Dermis blood vessel endothelial cell (primary cell): ENCODE measurements around the gene FRAS1. TPM values are rescaled to one million over a fixed set of nuclear protein-coding genes. Genes with fewer than 3 reads are reported as not detected.
A peak's percentile ranks its signal among the peaks of the same experiment; 100 is the strongest.
"Not testable (repeated sequence)": the region's sequence is repeated elsewhere in the genome, so short reads cannot be mapped to it uniquely, and the experiment has no call there.

Experiments used
- DNase-seq: peaks from one replicate; pipeline ENCODE4 v3.0.0; 2010
- total RNA-seq: library from RNA; depleted of rRNA; stranded (reverse); fragments of >200 nt; gene quantifications from 2 replicates; pipeline ENCODE4 v1.2.3, GENCODE V29; 2014

FRAS1 gene
- total RNA-seq, 1 donor from 2014 or later: 0.85 TPM

DNA sequence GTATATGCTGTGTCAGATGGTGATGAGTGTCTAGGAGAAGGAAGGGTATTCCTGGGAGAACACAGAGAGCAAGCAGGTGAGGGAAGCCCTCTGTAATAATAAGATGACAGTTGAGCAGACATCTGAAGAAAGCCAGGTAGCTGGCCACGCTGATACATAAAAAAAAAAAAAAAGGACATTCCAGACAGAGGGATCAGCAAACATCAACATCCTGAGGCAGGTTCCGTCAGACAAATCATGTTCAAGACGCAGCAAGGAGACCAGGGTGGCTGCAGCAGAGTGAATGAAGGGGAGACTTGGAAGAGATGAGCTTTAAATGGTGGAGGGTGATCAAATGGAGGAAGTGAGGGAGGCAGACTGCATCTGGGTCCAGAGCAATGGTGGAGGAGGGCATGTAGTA, 396.9 kb downstream of the FRAS1 start:
- no peak for DNase-seq

DNA sequence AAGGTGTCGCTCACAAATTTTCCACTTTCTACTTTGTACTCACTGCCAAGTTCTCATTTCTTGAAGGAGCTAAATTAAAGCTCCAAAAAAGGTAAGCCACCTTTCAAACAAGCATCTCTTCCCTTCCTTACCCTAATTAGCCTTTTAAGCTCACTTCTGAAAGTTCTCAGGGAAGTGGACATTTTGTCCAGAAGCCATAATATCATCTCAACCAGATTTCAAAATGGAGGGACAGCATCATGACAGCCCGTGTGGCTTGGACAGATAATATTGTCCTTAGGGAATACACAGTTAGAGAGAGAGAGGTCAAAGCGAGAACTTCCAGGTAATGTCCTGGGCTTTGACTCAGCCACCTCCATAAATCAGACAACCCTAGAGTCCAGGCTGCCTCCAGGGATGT, 400.6 kb downstream of the FRAS1 start:
- DNase-seq: no peak

DNA sequence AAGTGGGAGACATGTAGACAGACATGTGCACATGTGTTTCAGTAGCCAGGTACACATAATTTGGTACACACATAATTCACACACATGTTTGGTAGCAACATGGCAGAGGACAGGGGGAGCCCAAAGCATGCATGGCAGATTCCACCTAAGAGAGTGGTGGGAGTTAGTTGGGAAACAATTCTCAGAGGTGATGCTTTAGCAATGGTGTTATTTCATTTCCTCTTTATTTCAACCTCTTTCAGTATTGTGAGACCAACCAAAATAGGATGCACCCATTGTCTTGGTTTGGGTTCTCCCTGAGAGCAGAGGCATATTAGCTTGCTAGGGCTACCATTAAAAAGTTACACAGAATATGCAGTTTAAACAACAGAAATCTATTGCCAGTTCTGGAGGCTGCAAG, 402.2 kb downstream of the FRAS1 start:
- no peak for DNase-seq

DNA sequence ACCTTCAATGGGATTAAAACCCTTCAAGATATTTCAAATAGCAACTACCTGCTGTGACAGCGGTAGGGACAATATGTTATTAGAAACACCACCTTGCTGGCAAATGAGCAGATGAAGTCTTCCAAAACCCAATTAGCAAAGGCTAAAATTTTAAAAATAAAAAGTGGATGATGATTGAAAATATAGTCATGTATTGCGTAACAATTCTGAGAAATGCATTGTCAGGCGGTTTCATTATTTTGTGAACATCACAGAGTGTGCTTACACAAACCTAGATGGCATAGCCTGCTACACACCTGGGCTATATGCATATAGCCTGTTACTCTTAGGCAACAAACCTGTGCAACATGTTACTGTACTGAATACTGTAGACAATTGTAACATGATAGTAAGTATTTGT, 403.2 kb downstream of the FRAS1 start:
- no peak for DNase-seq

DNA sequence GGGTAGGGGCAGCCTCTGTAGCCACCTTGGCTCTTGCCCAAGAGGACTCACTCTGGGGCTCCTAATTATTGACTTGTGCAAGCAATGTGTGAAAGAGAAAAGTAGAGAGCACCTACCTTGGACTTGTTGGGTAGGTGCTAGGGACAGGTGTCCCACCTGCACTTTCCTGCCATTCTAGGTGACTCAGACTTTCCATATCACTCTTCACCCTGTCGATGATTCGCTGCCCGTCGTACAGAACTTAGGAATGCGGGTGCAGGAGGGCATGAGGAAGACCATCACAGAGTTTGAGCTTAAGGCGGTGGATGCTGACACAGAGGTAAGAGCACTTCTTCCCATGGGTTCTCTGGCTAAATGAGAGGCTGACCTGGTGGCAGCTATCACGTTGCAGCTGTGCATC, 407.1 kb downstream of the FRAS1 start:
- DNase-seq: no peak

DNA sequence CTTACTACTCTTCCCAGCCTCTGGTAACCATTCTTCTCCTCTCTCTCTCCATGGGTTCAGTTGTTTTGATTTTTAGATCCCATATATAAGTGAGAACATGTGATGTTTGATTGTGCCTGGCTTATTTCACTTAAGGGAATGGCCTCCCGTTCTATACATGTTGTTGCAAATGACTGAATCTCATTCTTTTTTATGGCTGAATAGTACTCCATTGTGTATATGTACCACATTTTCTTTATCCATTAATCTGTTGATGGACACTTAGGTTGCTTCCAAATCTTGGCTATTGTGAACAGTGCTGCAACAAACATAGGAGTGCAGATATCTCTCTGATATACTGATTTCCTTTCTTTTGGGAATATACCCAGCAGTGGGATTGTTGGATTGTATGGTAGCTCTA, 410.1 kb downstream of the FRAS1 start:
- not testable (repeated sequence) for DNase-seq

DNA sequence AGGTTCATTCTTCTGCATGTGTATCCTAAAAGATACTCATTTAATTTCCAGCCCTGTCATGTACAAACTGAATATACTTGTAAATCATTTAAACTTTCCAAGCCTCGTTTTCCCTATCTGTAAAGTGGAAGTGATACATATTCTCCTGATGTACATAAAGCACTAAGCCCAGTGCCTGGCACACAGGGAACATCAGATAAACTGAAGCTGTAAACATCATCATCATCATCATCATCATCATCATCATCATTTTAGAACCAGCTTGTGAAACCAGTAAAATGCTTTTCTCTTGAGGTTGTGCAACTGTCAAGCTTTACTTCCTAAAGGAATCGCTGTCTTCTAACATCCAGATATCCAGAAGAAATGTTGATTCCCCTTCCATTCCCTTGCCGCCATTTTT, 411.1 kb downstream of the FRAS1 start:
- DNase-seq: no peak

DNA sequence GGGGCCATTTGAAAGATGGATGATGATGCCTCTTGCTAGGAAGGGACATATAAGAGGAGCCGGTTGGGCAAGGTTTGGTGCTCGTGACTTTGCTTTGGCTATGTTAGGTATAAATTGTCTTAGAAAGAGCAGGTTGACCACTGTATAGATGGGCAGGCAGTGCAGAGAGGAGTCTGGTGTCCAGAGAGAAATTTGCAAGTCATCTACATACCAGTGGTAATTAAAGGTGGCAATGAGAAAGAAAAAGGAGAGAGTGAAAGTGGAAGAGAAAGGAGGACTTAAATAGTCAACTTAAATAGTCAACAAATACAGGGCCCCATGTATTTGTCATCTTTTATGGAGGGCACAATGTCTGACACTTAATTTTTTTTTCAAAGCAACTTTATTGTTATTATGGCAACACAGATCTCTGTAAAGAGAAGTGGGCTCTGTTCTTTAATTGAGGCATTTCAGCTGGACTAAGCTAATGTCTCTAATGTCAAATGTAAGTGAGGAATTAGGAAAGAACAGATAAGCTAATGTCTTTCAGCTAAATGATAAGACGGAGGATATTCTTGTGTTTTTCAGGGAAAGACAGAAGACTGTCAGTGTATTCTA, 419.1 kb downstream of the FRAS1 start:
- DNase-seq: no peak

DNA sequence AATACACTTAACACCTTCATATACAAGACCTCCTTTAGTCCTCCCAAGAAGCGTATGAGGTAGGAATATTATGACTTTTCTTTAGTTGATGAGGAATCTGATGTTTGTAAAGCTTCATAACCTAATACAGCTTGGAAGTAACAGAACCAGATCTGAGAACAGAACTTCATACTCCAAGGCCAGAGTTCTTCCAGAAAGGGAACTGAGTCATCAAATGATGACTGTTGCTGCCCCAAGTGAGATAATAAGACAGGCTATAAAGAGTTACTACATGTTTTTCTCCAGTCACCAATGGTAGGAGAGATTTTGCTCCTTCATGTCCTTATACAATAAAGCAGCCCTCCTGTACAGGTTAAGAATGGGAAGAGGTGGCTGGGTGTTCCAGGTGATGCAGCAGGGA, 420.2 kb downstream of the FRAS1 start:
- peak; percentile 10 for DNase-seq

DNA sequence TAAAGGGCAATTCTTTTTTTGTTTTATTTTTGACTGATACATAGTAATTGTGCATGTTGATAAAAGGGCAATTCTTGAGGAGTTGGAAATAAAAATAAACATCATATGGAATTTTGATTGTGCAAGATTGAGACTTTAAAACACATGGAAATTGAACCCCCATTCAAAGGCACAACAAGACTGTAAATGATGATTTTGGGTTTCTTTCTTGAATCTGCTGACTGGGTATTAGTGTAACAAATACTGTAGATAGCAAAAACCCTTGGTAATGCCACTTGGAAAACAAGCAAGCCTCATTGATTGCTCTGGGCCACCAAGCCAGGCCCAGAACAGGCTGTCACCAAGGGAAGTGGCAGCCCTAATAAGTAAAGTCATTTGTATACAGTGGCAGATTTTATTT, 421.4 kb downstream of the FRAS1 start:
- no peak for DNase-seq

DNA sequence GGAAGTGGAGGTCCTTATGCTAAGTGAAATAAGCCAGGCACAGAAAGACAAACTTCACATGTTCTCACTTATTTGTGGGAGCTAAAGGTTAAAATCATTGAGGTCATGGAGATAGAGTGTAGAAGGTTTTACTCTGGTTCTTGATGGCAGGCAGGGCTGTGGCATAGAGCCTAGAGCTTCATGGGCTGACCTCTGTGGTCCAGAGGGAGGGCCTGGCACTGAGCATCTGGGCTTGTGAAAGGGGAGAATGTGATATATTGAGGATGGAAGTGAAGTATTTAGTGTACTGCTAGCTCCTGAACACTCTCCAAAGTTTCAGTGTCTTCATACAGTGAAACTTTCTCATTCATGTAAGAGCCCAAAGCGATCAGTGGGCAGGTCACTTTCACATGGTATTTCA, 423.2 kb downstream of the FRAS1 start:
- no peak for DNase-seq

DNA sequence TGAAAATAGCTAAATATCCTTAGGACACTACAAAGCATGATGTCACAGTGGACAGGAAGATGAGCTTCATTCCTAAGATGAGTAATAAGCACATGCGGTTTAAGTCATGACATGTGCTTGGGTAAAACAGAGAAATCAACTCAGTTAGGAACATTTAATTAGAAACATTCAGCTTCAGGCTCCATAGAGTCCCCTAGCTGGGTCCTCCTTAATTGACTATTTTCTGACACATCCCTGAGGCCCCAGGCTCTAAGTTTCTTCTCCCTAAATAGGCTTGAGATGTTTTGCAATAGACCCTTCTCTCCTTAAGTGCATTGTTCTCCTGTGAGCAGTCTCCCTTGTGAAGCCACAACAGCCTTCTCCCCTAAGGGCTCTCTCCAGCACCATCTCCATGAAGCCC, 424.1 kb downstream of the FRAS1 start:
- no peak for DNase-seq

DNA sequence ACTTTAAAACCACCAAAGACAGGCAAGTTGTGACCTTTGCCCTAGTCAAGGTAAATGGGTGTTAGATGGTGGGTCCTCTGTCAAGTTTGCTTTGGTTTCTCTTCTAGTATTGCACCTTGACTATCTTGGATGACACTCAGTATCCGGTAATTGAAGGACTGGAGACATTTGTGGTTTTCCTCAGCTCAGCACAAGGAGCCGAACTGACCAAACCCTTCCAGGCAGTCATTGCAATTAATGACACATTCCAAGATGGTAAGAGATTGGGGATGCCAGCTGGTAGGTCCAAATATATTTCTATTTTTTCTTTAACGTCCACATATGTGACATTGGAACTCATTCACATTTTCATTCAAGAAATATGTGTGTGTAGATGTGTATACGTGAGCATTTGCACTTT, 425.2 kb downstream of the FRAS1 start:
- no peak for DNase-seq

DNA sequence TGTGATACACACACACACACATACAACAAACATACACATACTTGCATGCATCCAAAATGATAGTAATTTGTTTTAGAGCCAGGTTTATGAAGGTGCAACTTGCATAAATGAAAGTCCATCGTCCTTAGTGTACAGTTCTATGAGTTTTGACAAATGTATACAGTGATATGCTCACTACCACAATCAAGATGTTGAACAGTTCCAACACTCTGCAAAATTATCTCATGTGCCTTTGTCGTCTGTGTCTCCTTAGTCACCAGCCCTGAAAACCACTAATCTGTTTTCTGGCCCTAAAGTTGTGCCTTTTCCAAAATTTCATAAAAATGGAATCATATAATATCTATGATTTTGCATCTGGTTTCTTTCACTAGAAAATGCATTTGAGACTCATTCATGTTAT, 426.7 kb downstream of the FRAS1 start:
- no peak for DNase-seq

DNA sequence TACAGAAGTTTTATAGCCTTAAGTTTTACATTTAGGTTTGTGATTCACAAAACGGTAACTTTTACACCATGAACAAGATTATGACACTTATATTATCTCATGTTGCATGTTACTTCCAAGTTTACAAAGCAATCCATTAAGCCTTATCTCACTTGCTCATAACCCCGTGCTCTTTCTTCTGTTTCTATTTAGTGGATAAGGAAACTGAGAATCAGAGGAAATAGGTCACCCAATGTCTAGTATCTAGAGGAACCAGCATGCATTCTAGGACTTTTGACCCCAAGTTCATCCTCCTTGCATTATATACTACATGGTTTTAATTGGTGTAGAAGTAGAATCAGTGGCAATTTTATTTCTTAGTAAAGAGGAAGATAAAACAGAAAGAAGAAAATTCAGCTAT, 427.5 kb downstream of the FRAS1 start:
- DNase-seq: no peak

DNA sequence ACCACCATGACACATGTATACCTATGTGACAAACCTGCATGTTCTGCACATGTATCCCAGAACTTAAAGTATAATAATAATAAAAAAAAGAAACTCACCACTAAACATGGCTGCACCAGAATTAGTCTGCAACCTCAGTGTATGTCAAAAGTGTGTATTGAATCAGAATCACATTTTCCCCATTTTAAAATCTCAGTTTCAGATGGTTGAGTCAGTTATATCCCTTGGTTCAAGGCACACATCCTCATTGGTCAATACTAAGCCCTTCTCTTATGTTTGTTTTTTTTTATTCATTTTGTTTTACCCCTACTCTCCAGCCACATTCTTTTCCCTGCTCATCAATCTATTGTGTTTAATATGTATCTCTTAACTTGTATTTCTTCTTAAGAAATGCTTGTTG, 436.6 kb downstream of the FRAS1 start:
- no peak for DNase-seq

DNA sequence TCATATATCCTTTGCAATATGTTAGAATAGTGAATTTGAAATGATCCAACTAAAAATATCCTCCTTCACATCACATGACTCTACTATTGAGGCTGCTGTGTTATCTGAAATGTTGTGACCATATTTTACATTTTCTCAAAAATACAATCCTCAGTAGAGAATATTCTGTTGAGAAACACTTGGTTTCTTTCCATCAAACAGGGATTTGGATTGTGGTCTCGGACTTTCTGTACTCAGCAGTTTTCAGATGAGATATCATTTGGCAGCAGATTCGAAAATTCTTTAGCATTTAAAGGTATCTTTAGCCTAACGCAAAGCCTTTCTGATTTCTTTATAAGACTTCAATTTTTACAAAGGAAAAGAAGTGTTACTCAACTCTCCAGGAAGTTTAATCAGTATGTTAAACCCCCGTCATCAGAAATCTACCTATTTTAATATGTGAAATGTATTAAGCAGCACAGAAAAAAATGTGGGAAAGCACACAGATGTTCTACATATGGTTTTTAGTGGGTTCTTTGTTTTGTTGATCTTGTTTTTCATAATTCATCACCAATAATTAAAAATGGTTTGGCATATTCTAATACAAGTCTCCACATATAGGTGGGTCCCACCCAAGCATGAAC, 439.0 kb downstream of the FRAS1 start:
- DNase-seq: no peak

DNA sequence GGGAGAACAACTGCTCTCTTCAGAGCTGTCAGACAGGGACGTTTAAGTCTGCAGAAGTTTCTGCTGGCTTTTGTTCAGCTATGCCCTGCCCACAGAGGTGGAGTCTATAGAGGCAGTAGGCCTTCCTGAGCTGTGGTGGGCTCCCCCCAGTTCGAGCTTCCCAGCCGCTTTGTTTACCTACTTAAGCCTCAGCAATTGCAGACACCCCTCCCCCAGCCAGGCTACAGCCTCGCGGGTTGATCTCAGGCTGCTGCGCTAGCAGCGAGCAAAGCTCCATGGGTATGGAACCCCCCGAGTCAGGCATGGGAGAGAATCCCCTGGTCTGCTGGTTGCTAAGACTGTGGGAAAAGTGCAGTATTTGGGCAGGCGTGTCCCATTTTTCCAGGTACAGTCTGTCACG, 449.1 kb downstream of the FRAS1 start:
- DNase-seq: not testable (repeated sequence)

DNA sequence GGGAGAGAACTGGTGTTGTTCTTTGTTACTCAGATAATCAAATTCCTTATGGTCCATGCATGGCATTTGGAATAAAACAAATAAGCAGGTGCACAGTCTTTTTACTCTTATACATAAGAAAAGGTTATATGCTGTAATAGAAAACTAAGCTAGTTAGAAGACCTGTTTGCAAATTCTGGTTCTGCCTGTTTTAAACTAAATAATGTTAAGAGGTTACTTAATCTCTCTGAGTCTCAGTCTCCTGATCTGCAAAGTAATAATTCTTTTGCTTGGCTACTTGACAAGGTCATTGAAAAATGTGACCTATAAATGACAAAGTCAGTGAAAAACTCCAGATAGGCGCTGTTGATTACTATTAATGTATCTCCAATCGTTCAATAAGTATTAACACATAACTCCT, 451.9 kb downstream of the FRAS1 start:
- DNase-seq: no peak

DNA sequence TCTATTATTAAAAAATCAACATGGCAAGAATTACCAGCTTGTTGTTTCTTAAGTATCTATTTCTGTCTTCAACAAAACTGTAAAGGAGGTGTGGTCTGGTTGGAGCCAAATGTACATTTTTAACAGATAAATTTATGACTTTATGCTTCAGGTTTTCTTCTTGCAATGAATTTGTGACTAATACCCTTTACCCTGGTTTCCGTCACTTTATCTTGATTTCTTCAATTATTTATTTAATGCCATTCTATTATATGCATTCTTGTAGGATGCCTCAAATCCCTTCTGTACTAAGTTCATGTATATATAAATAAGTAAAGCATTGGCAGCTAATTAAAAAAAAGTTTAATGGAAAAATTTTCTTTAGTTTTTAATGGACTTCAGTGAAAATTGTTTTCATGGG, 453.0 kb downstream of the FRAS1 start:
- DNase-seq: no peak

DNA sequence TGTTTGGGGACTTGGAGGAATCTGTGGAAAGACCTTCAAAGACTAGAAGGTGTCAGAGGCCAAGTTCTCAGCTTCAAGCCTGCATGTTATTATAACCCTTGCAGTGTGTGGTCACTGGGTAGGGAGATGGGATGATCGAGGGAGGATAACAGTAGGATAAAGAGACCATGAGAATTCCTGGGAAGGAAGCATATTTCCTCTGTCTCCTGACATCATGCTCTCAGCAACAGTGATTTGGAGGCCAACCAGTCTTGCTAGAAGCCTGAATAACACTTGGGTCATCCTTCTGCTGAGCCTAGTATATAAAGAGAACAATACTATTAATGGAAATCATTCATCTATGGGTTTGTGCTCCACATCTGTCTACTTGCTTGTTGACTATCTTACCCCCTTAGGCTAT, 453.6 kb downstream of the FRAS1 start:
- DNase-seq: no peak

DNA sequence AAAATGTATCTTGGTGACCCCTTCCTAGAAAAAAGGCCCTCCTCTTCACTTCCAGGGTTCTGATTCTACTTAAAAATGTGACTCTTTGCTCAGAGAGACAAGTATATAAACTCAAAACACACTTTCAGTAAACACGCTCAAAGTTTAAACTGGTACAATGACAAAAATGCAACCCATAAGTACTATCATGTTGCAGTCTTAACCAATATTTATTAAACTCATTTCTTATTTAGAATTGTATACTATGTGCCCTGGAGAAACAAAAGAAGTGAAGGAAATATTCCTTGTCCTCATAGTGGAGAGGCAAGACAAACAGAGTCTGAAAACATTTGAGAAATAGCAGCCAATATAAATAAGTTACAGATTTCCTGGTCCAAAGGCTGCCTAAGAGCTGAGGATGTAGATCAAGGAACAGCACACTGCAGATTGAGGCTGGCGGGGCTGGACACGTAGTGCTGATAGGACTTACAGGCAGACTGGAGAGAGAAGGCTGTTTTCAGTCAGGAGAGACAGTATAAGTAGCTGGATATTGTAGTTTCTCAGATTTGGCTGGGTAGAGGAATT, 455.3 kb downstream of the FRAS1 start:
- DNase-seq: no peak

DNA sequence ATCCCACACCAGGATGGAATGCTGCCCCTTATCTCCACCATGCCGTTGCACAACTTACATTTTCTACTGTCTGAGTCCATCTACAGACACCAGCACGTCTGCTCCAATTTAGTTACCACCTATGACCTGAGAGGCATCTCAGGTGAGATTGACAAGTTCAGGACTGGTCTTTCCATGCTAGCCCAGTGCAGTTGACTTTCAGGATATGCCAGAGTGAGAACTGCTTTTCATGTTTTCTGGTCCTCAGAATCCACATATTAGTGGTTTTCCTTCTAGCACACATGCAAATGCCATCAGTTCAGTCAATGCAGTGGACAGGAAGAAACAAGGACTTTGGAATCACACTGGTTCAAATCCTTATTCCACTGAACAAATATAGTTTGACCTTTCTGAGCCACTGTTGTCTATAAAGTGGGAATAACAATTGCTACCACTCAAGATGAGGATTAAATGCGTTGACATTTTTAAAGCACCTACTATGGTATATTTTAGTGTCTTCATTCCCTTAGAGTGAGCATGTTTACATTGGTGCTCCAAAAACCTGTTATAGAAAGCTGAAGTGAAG, 456.4 kb downstream of the FRAS1 start:
- no peak for DNase-seq

DNA sequence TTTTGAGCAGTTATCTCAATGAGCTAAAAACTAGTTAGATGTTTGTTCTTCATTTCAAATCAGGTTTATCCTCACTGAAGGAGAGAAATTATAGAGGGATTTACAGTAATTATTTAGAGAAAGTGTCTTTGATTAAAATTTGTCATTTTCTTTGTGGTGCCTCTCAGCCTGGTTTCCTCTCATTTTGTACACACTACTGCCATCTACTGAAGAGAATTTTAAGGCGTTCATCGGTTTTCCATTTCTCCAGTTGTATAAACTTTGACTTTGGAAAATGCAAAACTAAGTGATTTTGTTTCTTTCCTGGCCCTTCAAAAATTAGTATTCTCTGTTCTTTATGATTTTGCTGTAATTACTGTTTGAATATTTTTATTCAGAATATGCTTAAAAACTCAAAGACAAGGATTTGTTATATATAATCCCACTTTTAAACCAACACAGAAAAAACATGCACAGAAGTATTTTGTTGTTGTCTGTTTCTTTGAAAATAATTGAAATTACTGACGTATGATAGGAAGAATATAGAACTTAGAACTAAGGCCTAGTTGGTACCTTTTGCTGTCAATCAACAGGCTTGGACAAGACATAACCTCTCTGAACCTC, 460.0 kb downstream of the FRAS1 start:
- DNase-seq: peak; percentile 65
